ENCODE data around the gene ITGA7.

ITGA7 gene

GRCh38 chr12:55636116-55636655 lies 71.5 kb downstream of the ITGA7 start:
- DNase-seq = no peak
